GM18520 (cell line): ENCODE measurements around the gene CDKN1B.
A peak's percentile ranks its signal among the peaks of the same experiment; 100 is the strongest.

Experiments used
- ATAC-seq: cut with Tn5 transposase; IDR thresholded peaks from one replicate; pipeline ENCODE4 v1.9.1; 2021; ENCODE audit not compliant: unreplicated experiment

The CDKN1B gene

DNA sequence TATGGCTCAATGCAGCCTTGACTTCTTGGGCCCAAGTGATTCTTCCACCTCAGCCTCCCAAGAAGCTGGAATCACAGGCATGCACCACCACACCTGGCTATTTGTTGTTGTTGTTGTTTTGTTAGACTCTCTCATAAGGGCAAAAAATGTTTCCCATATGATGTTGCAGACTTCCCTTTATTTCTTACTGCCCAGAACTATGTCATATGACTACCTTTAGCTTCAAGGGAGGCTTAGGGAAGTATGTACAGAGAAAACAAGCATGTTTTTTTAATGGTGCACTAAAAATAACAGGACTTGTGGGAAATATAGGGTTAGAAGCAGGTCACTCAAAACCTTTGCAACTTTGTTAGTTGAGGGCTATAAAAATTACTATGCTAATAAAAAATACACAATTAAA is 16.9 kb upstream of the CDKN1B start:
- no peak for ATAC-seq

DNA sequence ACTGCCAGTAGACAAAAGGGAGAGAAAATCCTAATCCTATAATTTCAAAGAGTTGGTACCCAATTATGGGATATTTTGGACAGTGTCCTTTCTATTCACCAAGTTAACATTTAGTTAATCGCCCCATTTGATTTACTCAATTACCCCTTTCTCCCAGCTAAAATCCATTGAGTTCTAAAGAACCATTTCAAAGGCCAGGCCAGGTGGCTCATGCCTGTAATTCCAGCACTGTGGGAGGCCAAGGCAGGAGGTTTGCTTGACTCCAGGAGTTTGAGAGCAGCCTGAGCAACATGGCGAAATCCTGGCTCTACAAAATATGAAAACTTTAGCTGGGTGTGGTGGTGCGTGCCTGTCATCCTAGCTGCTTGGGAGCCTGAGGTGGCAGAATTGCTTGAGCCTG is 15.7 kb upstream of the CDKN1B start:
- no peak for ATAC-seq

DNA sequence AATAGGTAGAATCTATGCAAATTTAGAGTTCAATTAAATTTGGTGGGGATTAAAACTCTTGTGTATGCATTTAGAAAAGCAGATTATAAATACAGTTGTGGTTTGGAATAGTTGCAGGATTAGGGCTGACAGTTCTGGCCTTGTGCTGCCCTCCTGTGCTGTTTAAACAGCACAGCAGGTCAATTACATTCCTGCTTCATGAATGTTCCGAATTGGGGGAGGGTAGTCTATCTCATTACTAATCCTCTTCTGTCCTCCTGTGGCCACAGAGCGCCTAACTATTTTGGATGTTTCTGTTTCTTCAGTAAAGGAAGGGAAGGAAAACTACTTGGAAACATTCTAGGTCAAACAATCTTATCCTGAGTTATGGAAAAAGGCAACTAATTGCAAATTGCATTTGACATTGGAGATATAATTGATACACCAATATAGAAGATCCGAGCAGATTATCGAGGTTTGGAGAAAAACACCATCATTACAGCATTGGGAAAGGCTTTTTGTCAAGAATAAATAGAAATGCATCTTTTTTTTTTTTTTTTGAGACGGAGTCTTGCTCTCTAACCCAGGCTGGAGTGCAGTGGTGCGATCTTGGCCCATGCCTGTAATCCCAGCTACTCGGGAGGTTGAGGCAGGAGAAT is 12.5 kb upstream of the CDKN1B start:
- no peak for ATAC-seq

DNA sequence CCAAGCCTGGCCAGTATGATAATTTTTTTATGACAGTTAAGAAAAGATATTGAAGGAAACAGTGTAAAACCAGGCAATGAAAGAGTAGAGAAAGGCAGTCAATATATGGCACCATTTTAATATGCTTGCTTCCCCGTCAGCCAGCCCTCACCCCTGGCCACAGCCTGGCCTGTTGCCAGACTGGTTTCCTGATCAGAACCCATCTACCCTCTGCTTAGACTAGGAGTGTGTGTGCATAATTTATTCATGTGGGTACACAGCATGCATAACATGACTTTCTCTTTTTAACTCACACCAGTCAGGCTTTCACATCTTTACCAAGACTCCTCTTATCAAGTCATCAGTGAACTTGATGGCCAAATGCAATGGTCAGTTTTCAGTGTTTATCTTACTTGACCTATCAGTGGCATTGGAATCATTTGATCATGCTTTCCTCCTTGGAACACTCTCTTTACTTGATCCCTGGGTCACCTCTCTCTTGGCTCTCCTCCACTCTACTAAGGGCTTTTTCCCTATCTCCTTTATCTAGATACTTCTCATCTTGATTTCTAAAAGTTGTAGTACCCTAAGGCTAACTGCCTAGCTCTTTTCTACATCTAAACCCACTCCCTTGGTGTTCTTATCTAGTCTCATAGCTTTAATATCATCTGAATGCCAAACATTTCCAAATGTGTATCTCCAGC is 11.2 kb upstream of the CDKN1B start:
- ATAC-seq, result no peak

DNA sequence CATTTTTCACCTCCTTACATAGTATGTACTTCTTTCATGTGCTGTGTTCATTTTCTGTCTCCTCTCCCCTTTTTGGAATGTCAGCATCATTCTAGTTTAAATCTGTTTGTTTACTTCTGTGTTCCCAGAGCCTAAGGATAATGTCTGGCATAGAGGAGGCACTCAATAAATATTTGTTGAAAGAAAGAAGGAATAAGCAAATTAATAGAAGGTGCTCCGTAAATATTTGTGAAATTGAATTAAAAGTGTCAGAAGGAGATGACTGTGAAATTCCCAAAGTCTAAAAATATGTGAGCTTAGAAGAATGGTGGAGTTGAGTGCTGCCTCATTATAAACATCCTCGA is 3.3 kb upstream of the CDKN1B start:
- ATAC-seq, result no peak

DNA sequence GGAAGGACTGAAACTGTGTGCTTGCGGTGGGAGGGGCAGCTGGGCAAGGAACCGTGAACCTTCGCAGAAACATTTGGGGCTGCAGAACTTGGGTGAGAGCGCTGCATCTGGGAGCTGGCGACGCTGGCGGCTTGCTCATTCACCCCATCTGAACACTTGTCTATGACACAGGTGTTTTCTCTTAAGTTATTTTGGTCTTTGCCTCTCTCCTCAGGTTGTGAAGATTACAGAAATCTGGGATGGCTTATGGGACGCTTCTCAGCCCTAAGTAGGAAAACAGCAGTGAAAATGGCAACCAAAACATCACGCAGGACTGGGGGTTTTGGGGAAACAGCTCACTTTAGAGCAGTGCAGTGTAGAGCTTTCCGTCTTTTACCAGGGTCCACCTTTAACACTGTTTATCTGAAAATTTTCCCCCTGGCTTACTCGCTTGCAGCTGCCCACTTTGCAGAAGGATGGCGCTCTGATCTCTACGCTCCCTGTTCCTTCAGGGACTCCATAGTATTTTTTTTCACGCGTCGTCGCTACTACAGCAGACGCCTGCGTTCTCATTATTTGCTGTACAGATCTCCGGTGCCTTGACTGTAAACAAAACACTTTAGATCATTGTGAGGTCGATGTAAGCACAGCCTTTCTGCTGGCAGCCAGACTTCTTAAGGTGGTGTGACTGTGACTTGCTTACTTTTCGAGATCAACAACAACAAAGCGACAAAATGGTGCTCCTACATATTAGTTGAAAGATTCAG is 2.7 kb upstream of the CDKN1B start:
- ATAC-seq, result no peak

DNA sequence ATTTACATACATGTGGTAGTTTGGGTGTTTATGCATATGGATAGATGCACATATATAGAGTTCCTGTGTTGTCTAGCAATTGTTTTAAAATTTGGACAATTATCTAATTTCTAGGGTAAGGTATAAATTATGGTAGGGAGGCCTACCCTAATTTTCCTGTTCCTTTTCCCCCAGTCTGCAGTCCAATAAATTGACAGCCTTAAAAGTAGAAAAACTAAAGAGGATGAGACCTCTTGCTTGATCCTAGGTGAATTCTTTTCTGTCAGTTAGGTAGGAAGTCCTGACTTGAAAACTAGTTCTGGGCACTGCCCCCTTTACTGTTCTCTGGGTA is 2.1 kb upstream of the CDKN1B start:
- ATAC-seq, result no peak

DNA sequence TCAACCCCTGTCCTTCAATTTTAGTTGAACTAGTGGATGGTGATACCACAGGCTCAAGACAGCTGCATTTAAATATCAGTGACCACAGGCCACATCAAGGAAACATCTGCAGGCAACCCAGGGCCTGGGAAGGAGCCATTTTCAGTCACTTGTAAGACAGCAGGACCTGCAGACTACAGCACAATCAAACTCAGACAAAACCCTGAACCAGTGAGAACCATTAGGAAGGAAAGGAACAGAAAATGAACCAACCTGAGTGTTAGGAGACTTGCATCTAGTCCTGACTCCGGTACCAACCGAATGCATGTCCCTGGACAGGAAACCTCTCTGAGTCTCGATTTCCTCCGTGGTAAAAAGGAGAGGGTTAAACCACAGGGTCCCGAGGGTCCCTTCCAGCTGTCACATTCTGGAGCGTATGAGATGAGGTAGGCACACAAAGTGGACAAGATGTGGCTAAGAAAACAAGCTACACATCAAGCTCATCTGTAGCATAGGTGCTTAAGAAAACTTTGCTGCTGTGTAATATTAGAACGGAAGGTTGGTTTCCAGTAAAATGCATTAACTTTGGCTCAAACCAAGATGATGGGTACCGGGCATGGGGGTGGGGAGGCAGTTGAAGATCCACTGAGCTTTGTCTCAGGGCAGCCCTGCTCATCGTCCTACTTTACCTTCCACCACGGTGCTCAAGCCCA is 1.6 kb upstream of the CDKN1B start:
- peak; percentile 22 for ATAC-seq

DNA sequence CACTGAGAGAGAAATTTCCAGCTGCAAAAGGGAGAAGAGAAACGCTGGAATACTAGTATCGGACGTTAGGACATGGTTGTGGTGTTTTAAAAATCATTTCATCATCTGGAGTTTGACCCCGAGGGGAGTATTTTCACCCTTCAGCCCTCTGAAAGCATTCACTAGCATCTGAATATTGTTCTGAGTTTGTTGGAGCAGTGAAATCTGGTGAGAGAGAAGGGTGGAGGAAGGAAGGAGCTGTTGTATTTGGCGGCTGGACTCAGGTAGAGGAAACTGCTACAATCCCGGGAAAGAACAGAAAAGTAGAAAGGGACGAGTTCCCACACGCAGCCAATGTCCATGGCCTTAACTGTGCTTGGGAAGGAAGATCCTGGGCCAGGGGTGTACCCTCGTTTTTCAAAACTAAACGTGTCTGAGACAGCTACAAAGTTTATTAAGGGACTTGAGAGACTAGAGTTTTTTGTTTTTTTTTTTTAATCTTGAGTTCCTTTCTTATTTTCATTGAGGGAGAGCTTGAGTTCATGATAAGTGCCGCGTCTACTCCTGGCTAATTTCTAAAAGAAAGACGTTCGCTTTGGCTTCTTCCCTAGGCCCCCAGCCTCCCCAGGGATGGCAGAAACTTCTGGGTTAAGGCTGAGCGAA is 896 bp upstream of the CDKN1B start:
- ATAC-seq, result no peak

DNA sequence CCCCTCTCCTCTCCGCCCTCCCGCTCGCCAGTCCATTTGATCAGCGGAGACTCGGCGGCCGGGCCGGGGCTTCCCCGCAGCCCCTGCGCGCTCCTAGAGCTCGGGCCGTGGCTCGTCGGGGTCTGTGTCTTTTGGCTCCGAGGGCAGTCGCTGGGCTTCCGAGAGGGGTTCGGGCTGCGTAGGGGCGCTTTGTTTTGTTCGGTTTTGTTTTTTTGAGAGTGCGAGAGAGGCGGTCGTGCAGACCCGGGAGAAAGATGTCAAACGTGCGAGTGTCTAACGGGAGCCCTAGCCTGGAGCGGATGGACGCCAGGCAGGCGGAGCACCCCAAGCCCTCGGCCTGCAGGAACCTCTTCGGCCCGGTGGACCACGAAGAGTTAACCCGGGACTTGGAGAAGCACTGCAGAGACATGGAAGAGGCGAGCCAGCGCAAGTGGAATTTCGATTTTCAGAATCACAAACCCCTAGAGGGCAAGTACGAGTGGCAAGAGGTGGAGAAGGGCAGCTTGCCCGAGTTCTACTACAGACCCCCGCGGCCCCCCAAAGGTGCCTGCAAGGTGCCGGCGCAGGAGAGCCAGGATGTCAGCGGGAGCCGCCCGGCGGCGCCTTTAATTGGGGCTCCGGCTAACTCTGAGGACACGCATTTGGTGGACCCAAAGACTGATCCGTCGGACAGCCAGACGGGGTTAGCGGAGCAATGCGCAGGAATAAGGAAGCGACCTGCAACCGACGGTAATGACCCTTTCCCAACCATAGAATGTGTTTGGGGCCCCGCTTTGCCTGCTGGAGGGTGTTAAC is 615 bp downstream of the CDKN1B start:
- ATAC-seq, result no peak

DNA sequence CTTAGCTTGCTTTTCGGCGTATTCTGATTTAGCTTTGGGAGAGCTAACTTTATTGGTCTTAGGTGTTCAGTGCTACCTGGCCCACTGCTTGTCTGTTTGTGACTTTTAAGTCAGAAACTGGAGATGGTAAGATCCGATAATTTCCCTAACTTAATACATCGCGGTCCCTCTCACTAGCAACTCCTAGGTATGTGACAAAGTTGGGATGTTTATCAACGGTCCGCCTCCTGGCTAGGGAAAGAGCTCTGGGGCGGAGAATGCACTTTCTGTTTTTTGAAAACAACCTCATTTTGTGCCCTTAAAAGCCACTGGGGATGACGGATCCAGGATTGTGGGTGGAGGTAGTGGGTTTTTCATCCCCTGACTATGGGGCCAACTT is 1.2 kb downstream of the CDKN1B start:
- no peak for ATAC-seq

DNA sequence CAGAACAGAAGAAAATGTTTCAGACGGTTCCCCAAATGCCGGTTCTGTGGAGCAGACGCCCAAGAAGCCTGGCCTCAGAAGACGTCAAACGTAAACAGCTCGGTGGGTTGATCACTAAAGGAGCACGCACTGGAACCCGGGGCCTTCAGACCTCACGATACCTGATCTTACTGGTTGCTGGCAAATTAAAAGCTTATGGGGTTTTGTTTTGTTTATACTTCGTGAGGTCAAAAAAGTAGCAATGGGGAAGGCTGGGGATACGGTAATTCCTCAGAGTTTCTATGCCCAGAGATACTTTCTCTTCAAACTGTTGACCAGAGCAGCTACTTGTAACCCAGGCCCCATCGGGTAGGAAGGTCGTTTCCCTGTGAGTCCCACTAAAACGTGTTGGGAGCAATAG is 1.7 kb downstream of the CDKN1B start:
- no peak for ATAC-seq

DNA sequence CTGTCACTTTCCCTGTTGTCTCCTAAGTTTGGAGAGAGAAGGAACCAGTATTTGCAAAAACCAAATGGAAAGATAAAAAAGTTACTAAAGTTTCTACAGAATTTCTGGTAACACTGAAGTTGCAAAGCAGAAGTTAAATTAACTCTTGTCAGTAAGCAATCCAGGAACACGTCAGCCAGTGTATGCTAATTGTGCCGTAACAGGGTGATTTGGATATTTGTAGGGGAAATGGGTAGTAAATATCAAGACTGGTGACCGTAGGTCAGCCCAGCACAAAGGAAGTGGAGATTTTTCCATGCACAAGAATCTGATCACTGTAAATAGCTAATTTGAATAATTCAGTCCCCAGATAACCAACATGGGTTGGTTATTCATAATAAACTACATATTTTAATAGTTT is 2.3 kb downstream of the CDKN1B start:
- no peak for ATAC-seq

DNA sequence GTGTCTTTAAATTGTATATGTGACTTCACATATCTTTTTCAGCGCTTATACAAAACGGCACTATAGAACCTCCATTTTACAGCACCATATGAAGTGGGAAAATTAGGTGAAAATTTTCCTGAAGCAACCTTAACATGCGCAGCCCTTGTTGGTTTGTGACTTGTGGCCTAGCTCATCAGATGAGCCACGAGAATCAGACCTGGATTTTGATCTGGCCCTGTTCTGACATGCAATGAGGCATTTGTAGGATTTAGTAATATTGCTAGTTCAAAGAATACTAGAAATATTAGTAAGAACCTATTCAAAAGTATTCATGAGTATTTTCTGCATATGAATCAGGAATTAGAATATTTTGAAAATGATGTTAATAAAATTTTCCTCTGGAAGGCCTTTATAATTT is 2.9 kb downstream of the CDKN1B start:
- no peak for ATAC-seq

DNA sequence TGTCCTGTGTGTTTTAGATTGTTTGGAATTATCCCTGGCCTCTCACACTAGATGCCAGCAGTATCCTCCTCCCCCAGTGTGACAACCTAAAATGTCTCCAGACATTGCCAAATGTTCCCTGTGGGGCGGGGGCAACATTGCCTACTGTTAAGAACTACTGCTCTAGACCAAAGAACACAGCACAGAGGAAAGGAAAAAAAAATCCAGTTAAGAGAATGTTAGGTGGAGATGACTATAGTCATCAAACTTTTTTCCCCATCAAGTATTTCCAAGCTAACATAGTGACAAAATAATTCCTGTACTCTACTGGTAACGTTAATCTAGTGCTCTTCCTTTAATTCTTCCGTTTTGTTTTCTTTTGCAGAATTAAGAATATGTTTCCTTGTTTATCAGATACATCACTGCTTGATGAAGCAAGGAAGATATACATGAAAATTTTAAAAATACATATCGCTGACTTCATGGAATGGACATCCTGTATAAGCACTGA is 3.5 kb downstream of the CDKN1B start:
- no peak for ATAC-seq

DNA sequence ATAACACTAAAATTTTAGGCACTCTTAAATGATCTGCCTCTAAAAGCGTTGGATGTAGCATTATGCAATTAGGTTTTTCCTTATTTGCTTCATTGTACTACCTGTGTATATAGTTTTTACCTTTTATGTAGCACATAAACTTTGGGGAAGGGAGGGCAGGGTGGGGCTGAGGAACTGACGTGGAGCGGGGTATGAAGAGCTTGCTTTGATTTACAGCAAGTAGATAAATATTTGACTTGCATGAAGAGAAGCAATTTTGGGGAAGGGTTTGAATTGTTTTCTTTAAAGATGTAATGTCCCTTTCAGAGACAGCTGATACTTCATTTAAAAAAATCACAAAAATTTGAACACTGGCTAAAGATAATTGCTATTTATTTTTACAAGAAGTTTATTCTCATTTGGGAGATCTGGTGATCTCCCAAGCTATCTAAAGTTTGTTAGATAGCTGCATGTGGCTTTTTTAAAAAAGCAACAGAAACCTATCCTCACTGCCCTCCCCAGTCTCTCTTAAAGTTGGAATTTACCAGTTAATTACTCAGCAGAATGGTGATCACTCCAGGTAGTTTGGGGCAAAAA is 4.1 kb downstream of the CDKN1B start:
- no peak for ATAC-seq

DNA sequence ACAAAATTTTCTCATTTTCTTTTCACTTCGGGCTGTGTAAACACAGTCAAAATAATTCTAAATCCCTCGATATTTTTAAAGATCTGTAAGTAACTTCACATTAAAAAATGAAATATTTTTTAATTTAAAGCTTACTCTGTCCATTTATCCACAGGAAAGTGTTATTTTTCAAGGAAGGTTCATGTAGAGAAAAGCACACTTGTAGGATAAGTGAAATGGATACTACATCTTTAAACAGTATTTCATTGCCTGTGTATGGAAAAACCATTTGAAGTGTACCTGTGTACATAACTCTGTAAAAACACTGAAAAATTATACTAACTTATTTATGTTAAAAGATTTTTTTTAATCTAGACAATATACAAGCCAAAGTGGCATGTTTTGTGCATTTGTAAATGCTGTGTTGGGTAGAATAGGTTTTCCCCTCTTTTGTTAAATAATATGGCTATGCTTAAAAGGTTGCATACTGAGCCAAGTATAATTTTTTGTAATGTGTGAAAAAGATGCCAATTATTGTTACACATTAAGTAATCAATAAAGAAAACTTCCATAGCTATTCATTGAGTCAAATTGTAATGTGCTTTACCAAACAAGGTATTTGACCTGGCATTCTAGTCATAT is 4.8 kb downstream of the CDKN1B start:
- no peak for ATAC-seq

DNA sequence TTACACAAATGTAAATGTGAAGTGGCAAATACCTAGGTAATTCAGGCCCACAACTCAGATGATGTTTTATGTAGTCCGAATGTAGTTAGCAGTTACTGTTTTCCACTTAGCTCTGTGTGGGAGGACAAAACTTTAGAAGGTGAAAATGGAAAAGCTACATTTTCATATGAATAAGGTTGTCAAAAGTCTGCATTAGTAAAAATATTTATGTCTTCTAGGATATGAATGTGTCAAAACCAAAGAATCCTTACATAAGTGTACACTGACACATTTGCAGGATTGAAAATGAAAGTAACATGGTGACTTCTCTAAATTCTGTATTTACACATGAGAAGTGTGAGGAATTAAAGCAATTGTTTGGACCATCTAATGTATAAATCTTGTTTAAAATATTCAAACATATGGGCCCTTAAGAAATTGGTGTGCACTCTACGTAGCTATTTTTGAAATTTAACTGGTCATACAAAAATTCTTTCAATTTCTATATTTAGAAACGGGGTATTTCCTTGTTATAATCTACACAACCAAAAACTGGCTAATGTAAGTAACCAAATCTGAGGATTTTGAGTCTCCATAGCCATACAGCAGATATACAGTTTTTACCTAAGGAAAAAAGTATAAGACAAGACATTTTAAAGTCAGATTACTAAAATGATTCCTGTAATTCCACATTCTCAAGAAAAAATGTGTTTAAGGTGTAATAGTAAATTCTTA is 5.4 kb downstream of the CDKN1B start:
- ATAC-seq, result no peak

DNA sequence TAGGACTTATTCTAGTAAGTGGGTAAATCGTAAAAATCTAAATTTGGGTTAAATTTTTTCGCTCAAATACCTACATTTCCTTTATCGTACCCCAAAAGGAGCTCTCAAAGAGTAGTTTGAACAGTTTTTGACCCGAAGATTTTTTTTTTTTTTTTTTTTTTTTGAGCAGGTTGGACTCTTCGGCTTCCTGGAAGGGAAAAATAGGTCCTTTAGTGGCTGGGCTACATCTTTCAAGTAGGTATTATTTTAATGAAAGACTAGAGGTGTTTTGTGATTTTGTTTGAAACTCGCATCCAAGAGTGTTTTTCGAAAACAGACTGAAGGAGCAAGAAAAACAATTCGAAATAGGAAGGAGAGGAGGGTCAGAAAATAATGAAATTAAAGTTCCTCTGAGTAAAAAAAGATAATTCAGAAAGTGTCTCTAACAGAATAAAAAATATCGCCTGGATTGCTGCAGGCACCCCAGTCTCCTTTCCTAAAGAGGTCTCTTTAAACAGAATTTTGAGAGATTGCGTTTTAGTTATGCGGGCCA is 6.0 kb downstream of the CDKN1B start:
- ATAC-seq, result no peak
